ENCODE measurements around the gene COL6A2. TPM values are rescaled to one million over a fixed set of nuclear protein-coding genes. Genes with fewer than 3 reads are reported as not detected.
A peak's percentile ranks its signal among the peaks of the same experiment; 100 is the strongest.
"Not testable (repeated sequence)": the region's sequence is repeated elsewhere in the genome, so short reads cannot be mapped to it uniquely, and the experiment has no call there.

COL6A2 gene
- total RNA-seq = 20.5 TPM

DNA sequence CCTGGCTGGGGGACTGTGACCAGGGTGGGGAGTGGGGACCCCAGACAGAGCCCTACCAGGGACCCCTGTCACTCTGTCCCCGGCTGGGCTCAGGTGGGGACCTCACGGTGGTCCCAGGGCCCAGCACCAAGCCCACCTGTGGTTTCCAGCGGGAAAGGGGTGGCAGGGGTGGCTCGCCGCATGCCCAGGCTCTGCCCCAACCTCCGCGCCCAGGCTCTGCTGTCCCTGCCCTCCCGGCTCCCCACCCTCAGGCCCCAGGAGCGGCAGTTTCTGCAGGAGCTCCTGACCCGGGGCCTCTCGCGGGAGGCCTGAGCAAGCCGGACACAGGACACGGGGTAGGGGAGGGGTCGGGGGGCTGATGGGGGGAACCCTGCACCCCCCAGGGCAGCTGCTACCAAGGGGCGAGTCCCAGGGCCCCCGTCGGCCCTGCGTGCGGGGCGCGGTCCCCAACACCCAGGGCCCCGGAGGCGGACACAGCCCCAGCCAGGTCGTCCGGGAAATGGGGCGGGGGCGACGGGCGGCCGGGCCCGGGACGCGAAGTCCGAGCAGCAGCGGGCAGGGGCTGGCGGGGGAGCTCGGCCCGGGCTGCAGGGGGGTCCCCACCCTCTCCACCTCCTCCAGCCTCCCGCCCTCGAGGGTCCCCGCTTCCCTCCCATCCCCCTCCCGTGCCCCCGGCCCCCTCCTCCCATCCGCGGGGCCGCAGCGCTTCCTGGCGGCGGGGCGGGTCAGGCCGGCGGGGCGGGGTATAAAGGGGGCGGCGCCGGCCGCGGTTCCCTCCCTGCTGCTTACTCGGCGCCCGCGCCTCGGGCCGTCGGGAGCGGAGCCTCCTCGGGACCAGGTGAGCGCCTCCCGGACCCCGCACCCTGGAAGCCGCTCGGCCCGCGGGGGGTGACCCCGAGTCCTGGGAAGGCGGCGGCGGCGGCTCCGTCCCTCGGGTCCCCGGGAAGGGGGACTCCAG is at the start of gene COL6A2:
TSS of gene COL6A2 (plus strand) at position 777 of the 958 bp plus-strand sequence.
- ATAC-seq = peak; percentile 67

DNA sequence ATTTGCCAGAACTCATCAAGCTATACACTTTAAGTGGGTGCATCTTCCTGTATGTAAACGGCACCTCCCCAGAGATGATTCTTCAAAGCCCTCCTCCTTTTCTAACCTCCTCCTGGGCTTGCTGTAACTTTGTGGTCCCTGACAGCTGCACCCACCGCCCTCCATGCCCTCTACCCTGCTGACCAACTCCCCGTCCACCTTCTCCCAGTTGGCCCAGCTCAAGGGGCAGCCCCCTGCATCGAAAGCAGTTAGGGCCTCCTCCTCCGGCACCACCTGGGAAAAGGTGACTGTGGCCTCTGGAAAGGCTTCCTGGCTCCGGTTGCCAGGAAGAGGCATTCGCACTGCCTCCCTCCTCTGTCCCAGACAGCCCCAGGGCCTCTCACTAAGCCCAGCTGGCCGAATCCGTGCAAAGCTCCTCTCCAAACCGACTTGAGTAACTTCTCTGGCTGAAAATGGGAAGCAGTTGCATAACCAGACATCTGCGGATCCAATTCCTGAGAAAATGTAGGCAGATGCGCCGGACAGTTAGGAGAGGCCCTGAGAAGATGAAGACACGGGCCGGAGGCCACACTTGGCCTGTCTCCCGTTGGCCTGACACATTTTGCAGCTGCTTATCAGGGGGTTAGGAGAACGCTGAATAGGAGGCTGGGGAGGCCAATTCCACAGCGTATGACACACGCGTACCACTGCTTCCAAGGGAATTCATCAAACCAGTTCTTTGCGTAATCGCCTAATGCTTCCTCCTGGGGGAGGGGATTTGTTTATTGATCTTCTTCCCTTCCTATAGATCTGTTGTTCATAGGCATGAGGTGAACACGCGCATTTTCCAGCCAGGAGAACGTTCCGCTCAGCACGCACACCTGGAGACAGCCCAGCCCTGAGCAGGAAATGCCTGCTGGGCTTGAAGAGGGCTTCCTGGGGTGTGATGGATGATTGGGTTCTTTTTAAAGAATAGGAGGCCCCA is 48.7 kb upstream of the COL6A2 start:
- ATAC-seq = no peak

DNA sequence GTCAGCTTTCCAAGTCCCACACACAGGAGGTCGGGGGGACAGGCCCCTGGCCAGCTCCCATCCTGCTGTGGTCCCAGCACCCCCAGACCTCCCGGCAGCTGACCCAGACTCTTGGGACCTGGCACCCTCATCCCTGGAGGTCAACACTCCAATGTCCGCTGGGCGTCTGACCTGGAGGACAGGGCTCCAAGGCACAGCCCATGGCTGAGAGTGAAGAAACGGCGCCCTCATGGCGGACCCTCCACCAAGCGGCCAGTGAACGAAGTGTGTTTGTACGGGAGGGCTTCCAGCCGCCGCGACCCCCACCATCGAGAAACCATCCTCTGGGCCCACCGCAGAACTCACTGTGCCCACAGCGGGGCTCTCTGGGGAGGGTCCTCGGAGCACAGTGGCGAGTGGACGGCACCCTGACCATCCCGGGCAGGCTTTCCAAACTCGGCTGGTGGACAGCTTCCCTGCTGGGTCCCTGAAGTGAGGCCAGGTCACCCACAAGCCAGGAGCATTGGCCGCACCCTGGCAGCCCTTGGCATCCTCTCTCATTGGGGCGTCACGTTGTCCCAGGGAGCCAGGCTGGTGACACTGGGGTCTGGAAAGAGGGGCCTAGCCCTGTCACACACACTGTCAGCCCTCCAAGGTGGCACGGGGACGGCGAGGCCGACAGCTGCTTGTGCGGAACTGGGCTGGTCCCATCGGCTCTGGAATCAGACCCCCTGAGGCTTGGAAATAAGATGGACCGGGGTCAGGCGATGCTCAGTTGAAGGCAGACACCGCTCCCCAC is 47.8 kb upstream of the COL6A2 start:
- no peak for ATAC-seq

DNA sequence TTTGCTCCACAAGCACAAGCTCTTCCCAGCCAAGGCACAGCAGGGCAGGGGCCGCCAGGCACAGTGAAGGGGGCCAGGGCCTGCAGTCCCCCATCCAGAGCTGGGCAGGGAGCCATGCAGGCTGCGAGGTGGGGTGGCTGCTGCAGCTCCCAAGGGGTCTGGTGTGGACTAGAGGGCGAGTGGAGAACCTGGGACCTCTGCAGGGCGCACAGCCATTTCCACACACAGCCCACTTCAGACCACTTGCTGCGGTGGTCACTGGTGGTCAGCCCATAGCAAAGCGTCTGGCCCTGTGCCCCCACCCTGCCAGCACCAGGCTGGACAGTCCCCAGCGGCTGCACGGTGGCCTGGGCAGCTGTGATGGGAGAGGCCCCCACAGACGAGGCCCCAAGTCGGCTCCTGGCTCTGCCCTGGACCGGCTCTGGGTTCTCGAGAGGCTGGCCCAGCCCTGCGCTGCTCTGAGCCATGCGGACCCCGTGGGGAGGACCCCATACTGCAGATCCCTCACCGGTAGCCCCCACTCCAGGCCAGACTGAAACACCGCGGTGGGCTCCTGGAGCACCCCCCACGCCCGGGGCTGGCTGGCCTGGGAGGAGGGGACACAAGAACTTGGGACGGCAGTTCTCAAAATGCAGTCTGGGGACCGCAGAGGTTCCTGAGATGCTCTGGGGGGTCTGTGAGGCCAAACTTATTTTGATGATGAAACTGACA is 47.1 kb upstream of the COL6A2 start:
- ATAC-seq = no peak

DNA sequence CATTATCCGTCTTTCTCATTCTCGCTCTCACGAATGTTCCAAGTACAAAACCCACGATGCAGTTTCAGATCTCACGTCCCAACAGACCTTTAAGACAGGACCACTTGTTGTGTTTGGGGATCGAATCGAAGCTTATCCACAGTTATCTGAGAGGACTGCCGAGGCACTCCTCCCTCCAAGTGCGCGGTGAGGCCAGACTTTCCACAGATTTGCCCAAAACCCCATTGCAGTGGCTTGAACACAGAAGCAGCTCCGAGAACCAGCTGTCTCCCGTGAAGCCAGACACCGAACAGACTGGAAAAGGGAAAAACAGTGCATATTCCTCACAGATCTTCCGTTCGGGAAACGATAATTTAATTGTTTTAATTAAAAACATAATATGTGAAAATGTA is 46.5 kb upstream of the COL6A2 start:
- ATAC-seq = no peak

DNA sequence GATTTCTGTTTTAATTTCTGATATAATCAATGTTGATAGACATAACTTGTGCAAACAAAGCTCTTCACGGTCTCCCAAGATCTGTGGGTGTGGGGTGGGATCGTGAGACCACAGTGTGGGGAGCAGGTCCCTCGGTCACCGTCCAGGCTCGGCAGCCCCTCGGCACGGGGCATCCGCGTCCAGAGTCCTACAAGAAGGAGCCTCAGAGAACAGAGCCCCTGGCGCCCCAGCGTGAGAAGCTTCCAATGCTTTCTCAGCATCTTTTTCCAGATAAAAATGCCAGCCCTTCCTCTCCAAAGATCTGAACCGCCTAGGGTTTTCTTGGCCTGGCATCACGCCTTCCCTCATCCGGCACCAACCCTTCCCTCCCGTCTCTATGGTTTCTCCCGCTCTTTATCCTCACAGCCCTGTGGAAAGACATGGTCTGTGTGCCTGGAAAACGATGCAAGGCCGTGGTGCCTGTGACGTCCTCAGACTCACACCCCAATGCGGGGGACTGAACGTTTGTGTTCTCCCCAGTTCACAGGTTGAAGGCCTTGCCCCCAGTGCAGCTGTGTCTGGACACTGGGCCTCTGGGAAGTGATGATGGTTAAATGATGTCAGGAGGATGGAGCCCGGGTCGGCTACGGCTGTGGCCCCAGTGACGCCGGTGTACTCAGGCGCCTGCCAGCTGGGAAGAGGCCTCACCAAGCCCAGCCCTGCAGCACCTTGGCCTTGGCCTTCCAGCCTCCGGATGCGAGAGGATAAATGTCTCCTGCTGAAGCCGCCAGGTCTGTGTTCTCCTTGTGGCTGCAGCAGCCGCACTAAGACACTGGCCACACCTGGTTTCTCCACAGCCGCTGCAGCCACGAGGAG is 45.9 kb upstream of the COL6A2 start:
- ATAC-seq = no peak

DNA sequence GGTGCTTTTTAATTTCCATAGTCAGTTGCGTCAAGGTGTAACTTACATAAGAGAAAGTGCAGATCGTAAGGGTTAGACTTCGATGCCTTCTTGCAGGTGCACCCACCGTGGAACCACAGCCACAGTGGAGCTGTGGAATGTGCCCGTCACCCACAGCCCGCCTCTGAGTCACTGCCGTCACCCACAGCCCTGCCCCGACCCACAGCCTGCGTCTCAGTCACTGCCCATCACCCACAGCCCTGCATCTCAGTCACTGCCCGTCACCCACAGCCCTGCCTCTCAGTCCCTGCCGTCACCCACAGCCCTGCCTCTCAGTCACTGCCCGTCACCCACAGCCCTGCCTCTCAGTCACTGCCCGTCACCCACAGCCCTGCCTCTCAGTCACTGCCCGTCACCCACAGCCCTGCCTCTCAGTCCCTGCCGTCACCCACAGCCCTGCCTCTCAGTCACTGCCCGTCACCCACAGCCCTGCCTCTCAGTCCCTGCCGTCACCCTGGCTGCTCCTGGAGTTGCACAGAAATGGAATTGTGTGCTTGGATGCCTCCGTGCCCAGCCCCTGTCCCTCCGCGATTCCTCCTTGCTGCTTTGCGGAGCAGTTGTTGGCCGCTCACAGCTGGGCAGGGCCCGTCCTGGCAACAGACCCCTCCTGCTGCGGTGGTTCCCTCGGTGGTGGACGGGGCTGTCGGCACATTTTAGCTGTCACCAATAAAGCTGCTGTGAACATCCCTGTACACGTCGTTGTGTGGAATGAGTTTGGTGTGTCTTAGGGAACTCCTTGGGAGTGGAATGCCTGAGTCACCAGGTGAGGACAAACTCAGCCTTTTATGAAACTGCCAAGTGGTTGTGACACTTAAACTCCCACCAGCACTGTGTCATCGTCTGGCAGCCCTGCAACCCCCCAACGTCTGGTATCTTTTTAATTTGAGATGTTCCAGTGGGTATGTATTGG is 44.9 kb upstream of the COL6A2 start:
- ATAC-seq = no peak

DNA sequence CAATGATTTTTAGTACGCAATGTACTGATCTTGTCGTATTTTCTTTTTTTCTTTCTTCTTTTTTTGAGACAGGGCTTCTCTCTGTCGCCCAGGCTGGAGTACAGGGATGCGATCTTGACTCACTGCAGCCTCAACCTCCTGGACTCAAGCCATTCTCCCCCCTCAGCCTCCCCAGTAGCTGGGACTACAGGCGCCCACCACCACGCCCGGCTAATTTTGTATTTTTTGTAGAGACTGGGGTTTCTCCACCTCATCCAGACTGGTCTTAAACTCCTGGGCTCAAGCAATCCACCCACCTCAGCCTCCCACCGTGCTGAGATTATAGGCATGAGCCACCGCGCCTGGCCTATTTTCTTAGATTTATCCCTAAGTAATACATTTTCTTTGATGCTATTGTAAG is 43.9 kb upstream of the COL6A2 start:
- ATAC-seq = no peak

DNA sequence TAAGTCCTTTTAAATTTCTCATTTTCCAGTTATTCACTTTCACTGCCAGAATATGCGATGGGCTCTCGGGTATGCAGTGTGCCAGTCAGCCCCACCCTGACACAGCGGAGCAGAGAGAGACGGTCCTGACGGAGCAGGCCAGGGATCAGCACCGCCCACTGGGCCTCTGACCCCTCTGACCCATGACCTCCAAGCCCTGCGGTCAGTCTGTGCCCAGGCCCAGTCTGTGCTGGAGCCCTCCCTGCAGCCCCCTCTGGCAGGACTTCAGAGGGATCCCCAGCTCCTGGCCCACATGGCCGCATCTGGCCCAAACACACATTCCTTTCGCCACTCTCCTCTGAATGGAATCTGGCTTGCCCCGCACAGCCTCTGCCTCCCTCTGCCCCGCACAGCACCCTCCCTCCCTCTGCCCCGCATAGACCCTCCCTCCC is 43.4 kb upstream of the COL6A2 start:
- ATAC-seq = peak; percentile 20

DNA sequence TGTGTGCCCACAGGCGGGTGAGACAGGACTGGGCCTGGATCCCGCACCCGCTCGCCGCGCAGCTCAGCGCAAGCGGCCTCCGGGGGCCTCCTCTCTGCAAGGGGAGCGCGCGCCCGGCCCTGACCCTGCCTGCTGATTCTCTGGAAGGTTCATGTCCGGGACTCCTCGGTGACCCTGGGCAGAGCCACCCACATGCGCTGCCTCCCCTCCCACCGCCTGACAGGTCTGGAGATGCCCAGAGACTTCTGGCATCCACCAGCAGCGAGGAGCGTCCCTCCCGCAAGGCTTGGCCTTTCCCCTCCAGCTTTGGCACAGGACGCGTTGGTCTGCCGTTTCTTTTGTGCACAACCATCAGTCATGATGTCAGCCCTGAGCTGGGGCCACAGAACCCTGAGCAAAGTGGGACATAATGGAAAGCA is 42.0 kb upstream of the COL6A2 start:
- no peak for ATAC-seq

DNA sequence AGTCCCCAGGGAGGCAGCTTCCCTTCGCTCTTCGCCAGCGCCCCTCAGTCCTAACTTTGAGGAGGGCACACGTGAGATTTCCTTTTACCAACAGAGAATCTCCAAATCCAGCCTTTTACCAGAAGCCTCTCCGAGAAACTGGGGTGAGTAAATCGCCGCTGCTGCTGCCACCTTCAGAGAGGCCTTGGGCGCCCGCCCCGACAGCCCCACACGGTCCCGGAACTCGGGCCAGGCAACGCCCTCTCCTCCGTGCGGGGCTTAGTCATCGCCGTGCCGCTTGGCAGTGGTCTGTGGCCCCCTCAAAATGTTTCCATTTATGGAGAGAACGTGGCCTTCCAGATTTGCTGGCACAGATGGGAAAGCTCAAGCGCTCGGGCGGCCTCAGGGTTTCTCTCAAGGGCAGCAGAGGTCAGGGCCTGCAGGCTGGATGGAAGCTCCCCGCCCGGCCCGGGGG is 41.4 kb upstream of the COL6A2 start:
- ATAC-seq = no peak

DNA sequence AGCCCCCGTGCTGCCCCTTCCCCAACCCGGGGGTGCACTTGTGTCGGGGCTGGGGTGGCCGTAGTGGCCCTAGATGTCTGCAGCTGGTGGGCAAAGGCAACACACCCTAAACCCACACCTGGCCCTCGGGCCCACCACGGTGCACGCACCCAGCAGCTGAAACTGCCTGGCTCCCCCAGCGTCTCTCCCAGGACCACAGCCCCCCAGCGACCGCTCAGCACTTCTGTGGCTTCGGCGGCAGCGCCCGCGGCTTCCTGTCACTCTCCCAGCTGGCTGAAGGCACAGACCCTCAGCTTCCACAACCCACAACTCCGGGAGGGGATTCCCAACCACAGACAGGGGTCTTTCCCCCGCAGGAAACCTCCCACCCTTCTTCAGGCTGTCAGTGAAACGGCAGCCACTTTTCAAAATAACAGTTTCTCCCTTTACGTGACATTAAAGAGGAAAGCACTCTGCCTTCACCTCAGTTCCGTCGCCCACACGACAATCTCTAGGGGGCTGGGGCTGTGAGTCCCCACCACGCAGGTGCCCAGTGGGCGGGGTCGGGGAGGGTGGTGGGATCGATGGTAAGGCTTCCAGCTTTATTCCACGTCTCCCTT is 40.7 kb upstream of the COL6A2 start:
- ATAC-seq = no peak

DNA sequence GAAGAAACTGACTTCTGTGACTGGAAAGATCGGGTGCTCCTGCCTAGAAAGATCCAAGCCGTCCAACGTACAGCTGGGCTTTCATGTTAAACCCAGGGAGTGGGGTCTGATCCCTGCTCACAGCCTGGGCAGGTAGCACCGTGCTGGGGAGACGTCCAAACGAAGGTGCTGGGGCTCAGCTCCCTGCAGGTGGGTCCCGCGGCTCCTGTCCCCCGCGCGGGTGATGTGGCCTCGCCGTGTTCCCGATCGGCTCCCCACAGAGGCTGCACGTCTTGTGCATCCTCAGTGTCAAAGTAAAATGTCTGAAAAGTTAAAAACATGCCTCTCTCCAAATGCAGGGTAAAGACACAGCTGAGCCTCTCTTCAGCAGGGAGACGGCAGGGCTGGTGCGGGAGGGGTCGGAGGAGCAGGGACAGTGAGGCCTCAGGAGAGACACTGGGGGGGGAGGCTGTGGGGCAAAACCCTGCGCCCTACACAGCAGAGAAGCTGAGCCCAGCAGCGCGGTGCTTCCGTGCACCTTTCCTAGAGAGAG is 40.1 kb upstream of the COL6A2 start:
- no peak for ATAC-seq

DNA sequence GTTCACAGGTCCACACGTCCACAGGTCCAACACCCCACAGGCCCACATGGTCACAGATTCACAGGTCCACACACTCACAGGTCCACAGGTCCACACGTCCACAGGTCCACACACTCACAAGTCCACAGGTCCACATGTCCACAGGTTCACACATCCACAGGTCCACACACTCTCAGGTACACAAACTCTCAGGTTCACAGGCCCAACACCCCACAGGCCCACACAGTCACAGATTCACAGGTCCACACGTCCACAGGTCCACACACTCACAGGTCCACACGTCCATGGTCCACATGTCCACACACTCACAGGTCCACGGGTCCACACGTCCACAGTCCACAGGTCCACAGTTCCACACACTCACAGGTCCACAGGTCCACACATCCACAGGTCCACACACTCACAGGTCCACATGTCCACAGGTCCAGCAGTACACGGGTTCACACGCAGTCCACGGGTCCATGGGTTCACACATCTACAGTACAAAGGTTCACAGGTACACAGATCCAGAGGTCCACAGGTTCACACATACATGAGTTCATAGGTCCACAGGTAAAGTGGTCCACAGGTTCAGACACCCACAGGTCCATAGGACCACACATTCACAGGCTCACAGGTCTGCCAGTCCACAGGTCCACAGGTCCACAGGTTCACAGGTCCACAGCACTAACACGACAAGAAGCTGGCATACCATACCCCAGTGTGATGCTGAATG is 39.3 kb upstream of the COL6A2 start:
- ATAC-seq = no peak

DNA sequence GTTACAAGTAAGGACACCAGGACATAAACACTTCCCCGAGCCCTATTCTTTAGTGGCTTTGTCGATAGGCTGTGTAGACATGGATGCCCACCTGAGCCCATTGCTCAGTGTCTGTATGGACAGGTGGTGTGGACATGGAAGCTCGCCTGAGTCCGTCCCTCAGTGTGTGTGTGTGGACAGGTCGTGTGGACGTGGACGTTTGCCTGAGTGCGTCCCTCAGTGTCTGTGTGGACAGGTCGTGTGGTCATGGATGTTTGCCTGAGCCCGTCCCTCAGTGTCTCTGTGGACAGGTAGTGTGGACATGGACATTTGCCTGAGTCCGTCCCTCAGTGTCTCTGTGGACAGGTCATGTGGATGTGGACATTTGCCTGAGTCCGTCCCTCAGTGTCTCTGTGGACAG is 38.7 kb upstream of the COL6A2 start:
- ATAC-seq = no peak

DNA sequence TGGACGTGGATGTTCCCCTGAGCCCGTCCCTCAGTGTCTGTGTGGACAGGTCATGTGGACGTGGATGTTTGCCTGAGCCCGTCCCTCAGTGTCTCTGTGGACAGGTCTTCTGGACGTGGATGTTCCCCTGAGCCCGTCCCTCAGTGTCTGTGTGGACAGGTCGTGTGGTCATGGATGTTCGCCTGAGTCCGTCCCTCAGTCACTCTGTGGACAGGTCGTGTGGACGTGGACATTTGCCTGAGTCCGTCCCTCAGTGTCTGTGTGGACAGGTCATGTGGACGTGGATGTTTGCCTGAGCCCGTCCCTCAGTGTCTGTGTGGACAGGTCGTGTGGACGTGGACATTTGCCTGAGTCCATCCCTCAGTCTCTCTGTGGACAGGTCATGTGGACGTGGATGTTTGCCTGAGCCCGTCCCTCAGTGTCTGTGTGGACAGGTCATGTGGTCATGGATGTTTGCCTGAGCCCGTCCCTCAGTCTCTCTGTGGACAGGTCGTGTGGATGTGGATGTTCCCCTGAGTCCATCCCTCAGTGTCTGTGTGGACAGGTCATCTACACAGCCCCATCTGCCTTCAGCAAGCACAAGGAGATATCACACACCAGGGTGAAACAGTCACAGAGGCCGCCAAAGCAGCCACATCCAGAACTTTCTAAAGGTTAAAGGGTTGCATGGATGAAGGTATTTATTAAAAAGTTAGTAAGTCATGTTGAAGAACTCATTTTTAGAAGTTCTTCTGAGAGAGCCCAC is 38.0 kb upstream of the COL6A2 start:
- ATAC-seq = not testable (repeated sequence)

DNA sequence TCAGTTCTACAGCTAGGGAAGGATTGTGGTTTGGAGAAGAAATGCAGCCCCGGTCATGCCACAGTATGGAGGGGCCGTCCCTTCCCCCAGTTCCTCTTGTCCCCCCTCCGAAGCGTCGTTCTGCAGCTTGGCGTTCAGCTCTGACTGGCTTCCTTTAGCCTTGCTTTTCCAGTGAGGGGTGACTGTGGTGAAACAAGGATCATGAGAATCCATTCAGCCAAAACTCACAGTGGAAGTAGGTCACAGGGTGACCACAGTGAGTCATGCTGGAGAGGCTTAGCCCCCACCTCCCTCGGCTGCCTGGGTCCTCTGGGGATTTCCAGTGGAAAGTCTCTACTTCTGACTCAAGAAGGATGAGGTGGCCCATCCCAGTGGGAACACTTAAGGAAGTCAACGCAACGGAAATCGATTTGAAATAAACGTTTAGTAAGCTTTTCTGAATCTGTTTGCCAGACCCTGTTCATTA is 37.3 kb upstream of the COL6A2 start:
- ATAC-seq = peak; percentile 19
